Fibroblast of pulmonary artery (primary cell): ENCODE results near the gene PITPNB.

ENCODE experiments used
- DNase-seq: peaks from one replicate; pipeline ENCODE4 v3.0.0-alpha.2; 2010; ENCODE audit warnings: low read depth
- H3K4me3 ChIP-seq: replicated peaks from 2 replicates; pipeline ENCODE4 v1.5.1; 2011; ENCODE audit warnings: low read depth, mild to moderate bottlenecking, control low read depth, low read length, moderate library complexity
- TF ChIP-seq, protein P1 (sequence below): IDR thresholded peaks from 2 replicates; pipeline ENCODE4 v1.5.1; 2011; ENCODE audit warnings: mild to moderate bottlenecking, control low read depth, low read length, inconsistent platforms; ENCODE audit errors: missing control alignments

PITPNB gene

DNA sequence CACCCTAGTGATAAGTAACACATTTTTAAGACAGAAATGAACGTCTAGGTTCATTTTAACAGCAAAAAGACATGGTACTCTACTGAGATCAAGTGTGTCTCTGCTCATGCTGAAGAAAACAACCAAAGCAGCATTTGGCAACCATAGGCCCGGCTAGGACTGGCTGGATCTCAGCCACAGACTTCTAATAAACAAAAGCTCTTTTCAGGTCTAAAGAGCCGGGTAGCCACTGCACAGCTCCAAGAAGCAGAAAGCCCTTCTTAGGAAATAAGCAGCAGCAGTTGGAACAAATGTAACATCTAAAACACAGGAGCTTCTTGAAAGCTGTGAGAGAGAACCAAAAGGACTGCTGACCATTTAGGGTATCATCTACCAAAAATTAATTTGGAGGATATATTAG lies 37.6 kb downstream of the PITPNB start:
- TF ChIP-seq, protein P1, sequence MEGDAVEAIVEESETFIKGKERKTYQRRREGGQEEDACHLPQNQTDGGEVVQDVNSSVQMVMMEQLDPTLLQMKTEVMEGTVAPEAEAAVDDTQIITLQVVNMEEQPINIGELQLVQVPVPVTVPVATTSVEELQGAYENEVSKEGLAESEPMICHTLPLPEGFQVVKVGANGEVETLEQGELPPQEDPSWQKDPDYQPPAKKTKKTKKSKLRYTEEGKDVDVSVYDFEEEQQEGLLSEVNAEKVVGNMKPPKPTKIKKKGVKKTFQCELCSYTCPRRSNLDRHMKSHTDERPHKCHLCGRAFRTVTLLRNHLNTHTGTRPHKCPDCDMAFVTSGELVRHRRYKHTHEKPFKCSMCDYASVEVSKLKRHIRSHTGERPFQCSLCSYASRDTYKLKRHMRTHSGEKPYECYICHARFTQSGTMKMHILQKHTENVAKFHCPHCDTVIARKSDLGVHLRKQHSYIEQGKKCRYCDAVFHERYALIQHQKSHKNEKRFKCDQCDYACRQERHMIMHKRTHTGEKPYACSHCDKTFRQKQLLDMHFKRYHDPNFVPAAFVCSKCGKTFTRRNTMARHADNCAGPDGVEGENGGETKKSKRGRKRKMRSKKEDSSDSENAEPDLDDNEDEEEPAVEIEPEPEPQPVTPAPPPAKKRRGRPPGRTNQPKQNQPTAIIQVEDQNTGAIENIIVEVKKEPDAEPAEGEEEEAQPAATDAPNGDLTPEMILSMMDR, result no peak
- DNase-seq, result peak; percentile 60
- no peak overlapping the region for H3K4me3 ChIP-seq

GRCh38 chr22:27880778-27881394 lies 38.2 kb downstream of the PITPNB start:
- no peak overlapping the region for H3K4me3 ChIP-seq
- TF ChIP-seq, protein P1, result peak; percentile 75
- peak; percentile 89 for DNase-seq

DNA sequence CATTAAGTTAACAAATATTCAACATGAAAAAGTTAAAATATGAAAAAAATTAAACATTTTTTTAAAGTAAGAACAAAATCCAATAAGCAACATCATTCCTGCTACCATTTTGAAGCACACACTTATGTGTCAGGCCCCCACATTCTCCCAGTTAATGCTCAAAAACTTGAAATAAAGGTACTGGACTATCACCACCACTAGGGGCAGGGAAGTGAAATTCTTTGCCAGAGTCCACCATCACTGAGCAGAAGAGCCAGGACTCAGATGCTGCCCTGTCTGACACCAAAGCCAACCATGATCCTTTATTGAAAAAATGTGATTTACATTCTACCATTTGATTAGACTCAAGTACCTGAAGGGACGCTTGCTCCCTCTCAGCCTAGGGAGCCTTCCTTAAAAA lies 39.1 kb downstream of the PITPNB start:
- DNase-seq, result peak; percentile 65

DNA sequence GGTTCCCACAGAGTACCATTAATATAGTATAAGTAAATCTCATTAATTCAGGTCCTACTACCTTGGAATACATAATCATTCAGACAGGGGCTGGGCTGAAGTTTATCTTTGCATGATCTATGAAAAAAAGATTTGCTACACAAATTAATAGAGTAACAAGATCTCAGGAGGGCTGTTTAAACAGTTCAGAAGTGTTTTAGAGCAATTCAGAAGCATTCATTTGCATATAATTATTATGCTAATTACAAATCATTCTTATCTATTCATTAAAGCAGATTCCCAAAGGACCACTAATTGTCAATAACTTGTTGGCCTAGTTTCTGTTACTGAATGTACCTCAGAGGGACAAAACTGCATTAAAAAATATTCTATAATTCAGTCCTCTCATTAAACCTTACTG lies 40.5 kb downstream of the PITPNB start:
- TF ChIP-seq, protein P1, result no peak
- DNase-seq, result no peak
- H3K4me3 ChIP-seq, result no peak overlapping the region

More for the DNA sequence above, 39.1 kb downstream of the PITPNB start:
- no peak overlapping the region for H3K4me3 ChIP-seq
- TF ChIP-seq, protein P1, result peak; percentile 80

GRCh38 chr22:27877501-27877900 lies 41.6 kb downstream of the PITPNB start:
- TF ChIP-seq, protein P1, result no peak
- H3K4me3 ChIP-seq, result no peak overlapping the region
- DNase-seq, result no peak

DNA sequence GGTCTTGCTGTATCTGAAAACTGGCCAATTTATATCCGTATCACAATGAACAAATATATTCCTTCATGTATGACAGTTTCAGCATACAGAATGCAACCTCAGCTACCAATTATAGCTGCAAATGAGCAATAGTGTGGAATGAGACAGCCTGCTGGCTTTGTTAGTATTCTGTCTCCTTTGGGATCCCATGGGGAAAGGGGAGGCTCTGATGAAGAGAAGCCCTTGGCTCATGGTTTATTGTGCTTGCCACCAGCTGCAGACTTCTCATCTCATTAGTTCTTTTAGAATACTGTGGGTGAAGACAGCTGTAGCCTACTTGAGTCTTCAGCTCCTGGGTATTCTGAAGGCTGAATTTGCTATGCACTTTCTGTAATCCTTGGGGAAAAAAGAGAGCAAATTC lies 42.4 kb downstream of the PITPNB start:
- DNase-seq, result no peak
- H3K4me3 ChIP-seq, result no peak overlapping the region
- TF ChIP-seq, protein P1, result no peak

GRCh38 chr22:27875951-27876350 lies 43.1 kb downstream of the PITPNB start:
- TF ChIP-seq, protein P1, result no peak

More at GRCh38 chr22:27875951-27876350, 43.1 kb downstream of the PITPNB start:
- no peak overlapping the region for H3K4me3 ChIP-seq
- no peak for DNase-seq
